ENCODE data around the gene DGCR6. TPM values are rescaled to one million over a fixed set of nuclear protein-coding genes. Genes with fewer than 3 reads are reported as not detected.

Gene DGCR6
- total RNA-seq, 1 experiment from 2014 or later = 1.8 TPM

DNA sequence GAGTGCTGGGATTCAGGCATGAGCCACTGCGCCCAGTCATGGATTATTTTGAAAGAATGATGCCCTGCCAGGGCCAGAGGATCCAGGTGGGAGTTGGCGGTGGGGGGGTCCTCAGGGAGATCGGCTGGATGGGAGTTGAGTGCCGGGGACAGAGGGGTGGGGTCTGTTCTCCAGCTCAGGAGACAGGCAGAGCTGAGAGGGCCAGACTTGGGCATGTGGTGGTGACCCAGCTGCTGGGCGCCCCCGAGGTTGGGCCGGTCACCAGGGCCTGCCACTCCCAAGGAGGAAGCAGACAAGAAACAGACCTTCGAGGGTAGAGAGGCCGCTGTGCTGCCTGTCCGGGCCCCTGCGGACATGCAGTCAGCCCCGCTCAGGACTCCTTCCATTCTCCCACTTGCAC is 41.8 kb downstream of the DGCR6 start:
- Histone ChIP-seq H3K18ac (ENCODE audit: insufficient read length, low read depth, low read length) (peak overlapping the region; percentile 83), H2AK5ac (ENCODE audit: insufficient read length, low read length) (no peak overlapping the region), H3K4me1 (ENCODE audit: insufficient read depth, low read length) (no peaks in the 10 kb centered on the region), H3K23me2 (ENCODE audit: insufficient read length, low read depth, low read length, poor library complexity, severe bottlenecking) (no peaks in the 10 kb centered on the region), H3K27ac (ENCODE audit: insufficient read length, low read depth, low read length) (no peak overlapping the region), H2BK12ac (ENCODE audit: insufficient read length, low read depth, low read length) (peak overlapping the region; percentile 45), H2AFZ (ENCODE audit: low read length) (no peak overlapping the region), H3K4ac (ENCODE audit: low read depth, low read length) (no peak overlapping the region; the same call in 1 of the 2 replicates), H3K4me2 (ENCODE audit: insufficient read depth, insufficient read length, low read length) (no peak overlapping the region), H2BK20ac (ENCODE audit: low read depth, low read length, poor library complexity, severe bottlenecking) (no peak overlapping the region), H3K23ac (ENCODE audit: insufficient read length, low read depth, low read length) (no peak overlapping the region), H3T11ph (ENCODE audit: low read length) (no peak overlapping the region), H3K27me3 (ENCODE audit: insufficient read depth, low read length) (no peaks in the 10 kb centered on the region), H3K14ac (ENCODE audit: insufficient read depth, low read length) (peak overlapping the region; percentile 56), H4K5ac (ENCODE audit: insufficient read length, low read depth, low read length) (no peak overlapping the region), H3K9me3 (ENCODE audit: control insufficient read depth, low read depth, low read length) (no peaks in the 10 kb centered on the region), H2BK15ac (ENCODE audit: low read depth, low read length) (no peak overlapping the region), H3K56ac (ENCODE audit: insufficient read length, low read depth, low read length) (no peak overlapping the region), H4K8ac (replicated peaks; ENCODE audit: insufficient read length, low read depth, low read length) (no peak overlapping the region), H3K79me1 (ENCODE audit: insufficient read depth, low read depth, low read length, poor library complexity, severe bottlenecking) (no peaks in the 10 kb centered on the region), H4K20me1 (ENCODE audit: control insufficient read depth, insufficient read depth, insufficient read length) (no peaks in the 10 kb centered on the region), H2BK5ac (ENCODE audit: insufficient read length, low read length) (no peak overlapping the region), H4K91ac (ENCODE audit: insufficient read length, low read depth, low read length) (no peak overlapping the region), H2BK120ac (ENCODE audit: low read depth, low read length, poor library complexity, severe bottlenecking) (no peak overlapping the region), H3K79me2 (ENCODE audit: insufficient read depth, low read length) (no peaks in the 10 kb centered on the region), H3K9ac (ENCODE audit: extremely low read depth, insufficient read length, low read length) (no peak overlapping the region)
- Mint-ChIP-seq H3K4me1 (peaks cover 28 to 29% of the 10 kb centered on the region in 2 experiments), H3K27me3 (ENCODE audit: low read depth) (0 out of 2 replicates have a peak, but pooled peaks cover 2% of the 10 kb centered on the region), H3K36me3 (ENCODE audit: insufficient read depth in 1 of 3, low read depth in 3 of 3) (peaks cover 0 to 19% (median 14%) of the 10 kb centered on the region in 3 experiments; a peak in 4 of 7 replicates), H3K4me3 (peak overlapping the region; percentile 48 to 70; a peak in 3 of 5 replicates), H3K27ac (peak overlapping the region; percentile 31 to 99 (median 99); a peak in 6 of 7 replicates), H3K9me3 (no peaks in the 10 kb centered on the region; a peak in 1 of 5 replicates)
- WGBS (ENCODE audit: extremely low coverage, insufficient read length, low lambda C conversion rate) = no CpG with 5 or more reads among the region's 12 CpGs
- peak; percentile 49 for DNase-seq
- TF ChIP-seq, protein P1, sequence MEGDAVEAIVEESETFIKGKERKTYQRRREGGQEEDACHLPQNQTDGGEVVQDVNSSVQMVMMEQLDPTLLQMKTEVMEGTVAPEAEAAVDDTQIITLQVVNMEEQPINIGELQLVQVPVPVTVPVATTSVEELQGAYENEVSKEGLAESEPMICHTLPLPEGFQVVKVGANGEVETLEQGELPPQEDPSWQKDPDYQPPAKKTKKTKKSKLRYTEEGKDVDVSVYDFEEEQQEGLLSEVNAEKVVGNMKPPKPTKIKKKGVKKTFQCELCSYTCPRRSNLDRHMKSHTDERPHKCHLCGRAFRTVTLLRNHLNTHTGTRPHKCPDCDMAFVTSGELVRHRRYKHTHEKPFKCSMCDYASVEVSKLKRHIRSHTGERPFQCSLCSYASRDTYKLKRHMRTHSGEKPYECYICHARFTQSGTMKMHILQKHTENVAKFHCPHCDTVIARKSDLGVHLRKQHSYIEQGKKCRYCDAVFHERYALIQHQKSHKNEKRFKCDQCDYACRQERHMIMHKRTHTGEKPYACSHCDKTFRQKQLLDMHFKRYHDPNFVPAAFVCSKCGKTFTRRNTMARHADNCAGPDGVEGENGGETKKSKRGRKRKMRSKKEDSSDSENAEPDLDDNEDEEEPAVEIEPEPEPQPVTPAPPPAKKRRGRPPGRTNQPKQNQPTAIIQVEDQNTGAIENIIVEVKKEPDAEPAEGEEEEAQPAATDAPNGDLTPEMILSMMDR (conservative IDR thresholded peaks at IDR 0.05) = no peak
